Stromal cell of bone marrow (primary cell): ENCODE measurements around the gene HIVEP2.

Experiments
- DNase-seq: peaks from one replicate; pipeline ENCODE4 v3.0.0-alpha.2; 2012; ENCODE audit warnings: low read depth

The HIVEP2 gene

DNA sequence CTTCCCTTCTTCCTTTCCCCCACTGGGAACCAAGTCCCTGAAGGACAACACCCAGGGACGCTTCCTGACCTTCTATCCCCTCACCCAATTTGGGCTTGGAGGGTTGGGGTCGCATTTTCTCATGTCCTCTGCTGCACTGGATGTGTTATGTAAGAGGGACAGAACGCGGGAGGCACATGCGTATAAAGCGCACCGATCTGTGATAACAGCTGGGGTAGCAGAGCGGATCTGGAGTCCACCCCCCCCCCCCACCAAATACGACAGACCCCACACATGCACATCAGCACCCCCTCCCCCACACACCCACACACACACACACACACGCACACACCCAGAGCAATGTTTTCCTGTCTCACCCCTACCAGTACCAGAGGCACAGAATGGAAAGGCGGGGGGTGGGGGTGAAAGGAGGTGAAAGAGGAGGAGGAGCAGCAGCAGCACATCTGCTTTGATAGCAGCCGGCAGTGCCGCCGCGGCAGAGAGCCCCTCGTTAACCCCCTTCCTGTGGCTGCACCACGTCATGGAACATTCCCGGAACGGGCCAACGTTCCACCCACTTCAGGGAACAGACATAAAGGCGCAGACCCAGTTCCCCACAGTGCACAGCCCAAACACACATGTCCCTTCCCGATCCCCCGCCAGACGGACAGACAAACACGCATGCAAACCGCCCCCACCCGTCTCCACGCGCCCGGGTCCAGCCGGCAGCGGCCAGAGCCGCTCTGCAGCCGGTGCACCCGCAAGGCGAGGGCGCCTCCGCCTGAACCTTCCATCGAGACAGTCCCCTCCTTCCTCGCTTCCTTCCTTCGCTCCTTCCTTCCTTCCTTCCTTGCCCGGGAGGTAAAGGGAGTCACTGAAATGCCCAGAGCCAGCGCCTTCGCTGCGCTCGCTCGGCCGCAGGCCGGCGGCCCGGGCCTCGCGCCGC, 590 bp downstream of the HIVEP2 start:
- DNase-seq: peak; percentile 84

DNA sequence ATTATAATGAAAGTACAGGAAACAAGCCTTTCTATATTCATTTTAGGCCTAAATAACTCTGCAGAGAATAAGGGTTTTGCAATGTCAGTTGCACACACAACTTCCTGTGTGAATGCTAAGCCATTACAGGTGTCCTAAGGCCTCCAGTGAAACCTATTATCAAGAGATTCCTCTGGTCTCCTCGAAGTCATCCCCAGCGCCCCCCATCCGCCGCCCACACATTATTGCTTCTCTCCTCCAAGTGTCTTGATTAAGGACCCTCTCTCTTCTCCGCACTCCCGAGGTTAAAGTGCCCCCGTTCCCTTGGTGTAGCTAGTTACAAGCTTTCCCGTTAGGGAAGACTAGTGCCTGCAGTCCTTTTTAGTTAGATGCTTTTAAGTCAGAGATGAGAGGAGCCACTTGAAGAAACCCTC, 1.3 kb downstream of the HIVEP2 start:
- DNase-seq: no peak

DNA sequence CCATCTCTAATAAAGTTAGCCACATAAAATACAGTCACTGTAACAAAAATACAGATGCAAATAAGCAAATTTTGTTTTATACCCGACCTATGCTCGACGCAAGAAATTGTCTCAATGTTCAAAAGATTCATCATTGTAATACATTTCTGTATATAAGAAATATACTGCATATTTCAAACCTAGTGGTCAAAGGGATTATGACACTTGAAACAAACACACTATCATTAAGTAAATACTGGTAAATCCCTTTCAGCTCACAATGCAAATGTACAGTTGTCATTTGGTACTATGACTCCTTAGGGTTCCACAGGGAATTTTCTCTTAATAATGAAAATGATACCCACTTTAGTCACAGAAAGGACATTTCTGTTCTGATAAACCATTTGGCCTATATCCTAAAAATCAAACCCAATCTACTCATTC, 2.2 kb downstream of the HIVEP2 start:
- peak; percentile 43 for DNase-seq

DNA sequence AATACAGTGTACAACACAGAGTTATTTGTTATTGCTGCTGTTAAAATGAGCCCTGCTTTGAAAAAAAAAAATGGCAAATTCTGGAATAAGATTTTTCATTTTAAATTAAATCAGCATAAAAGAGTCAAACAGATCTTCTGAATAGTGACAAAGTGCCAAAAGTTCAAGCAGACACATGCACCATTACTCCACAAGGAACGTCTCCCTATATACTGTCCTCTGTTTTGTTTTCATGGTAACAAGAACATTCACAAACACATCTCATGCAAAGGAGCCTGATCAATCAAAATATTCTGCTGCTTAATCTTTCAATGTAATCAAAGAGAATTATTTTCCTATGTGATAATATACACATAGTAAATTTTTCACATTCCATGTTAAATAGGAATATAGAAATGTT, 2.7 kb downstream of the HIVEP2 start:
- no peak for DNase-seq

DNA sequence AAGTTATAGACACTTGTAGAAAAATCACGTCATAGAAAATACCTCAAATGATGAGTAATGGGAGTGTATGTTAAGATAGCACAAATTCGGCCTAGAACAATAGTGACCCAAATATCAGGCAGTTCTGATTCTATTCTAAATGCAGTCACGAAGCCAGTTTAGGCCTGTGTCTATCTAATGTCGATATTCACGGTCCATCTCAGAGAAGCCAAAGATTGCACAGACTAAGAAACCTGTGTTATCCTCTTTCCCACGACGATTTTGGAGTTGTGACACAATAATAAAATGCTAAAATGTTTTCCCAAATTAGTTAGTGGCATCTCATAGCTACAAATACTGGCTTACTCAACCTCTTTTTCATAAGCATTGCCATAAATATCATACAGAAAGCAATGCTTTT, 4.0 kb downstream of the HIVEP2 start:
- no peak for DNase-seq

DNA sequence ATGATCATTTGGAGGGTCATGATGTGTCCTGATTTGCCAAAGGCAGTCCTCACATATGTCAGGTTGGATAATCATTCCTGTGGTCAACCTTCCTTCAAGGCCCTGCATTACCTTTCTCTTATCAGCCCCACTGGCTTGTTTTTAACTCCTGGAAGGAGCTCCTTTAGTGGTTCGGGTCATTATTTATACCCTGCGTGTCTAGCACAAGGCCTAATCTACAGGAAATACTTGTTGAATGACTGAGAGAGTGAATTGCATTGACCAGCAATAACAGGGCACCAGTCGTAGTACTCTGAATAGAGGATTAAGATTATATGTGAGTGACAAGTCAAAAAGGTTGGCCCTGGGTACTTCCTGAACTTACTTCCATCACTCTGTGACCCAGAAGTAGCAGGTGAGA, 4.5 kb downstream of the HIVEP2 start:
- no peak for DNase-seq

DNA sequence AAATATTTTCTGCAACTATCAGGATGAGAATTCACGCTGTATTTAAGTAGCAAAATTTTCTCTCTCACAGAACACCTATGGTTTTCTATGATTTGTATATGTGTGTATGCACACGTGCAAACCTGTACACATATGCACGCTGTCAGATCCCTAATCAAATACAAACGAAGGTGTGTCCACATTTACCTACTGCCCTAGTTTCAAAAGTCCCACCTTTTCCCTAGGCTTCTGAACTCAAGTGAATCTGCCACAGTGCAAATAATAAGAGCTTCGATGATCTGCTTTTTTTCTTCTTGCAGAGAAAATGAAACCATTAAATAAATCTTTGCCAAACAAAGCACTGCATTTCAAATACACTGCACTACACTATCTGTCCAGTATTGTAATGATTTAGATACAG, 6.5 kb downstream of the HIVEP2 start:
- no peak for DNase-seq

- DNase-seq: no peak
These were observed 7.0 kb downstream of the HIVEP2 start for GRCh38 chr6:142937986-142938385.

- DNase-seq: no peak
These were observed 9.1 kb downstream of the HIVEP2 start for GRCh38 chr6:142935553-142936517.

DNA sequence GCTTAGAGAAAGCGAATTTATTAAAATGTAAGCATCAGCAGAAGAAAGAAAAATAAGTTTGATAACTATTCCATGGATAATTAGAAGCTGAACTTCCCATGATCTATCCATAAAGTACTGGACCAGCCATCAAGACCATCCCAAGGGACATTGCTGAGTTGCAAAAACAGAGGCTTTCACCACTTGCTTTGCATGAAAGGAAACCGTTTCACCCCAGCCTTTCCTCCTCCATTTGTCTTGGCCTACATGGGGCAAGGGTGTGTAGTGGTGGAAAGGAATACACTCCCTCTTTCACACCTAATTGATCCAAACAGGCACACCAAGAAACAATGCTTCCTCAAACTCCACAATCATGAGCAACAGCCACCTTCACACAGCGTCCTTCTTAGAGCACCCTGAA, 10.4 kb downstream of the HIVEP2 start:
- no peak for DNase-seq

- DNase-seq: no peak
These were observed 10.9 kb downstream of the HIVEP2 start for GRCh38 chr6:142934106-142934505.

GRCh38 chr6:142933701-142934100, 11.3 kb downstream of the HIVEP2 start:
- DNase-seq: no peak

DNA sequence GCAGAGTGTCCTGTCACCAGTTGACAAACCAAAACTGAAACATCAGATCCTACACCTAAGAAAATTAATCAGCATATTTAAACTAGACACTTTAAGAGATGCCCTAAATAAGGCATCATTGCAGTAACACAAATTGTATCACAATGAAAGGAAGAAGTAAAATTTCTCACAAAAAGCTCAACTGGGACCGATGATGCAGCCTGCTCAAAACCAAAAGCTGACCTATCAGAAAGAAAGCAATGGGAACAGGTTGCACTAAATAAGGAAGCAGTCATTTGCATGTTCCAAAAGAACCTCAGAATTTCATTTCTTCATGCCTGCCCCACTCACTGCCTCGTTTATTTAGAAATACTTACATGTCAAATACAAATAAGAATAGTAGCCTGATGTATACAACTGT, 12.1 kb downstream of the HIVEP2 start:
- DNase-seq: no peak

DNA sequence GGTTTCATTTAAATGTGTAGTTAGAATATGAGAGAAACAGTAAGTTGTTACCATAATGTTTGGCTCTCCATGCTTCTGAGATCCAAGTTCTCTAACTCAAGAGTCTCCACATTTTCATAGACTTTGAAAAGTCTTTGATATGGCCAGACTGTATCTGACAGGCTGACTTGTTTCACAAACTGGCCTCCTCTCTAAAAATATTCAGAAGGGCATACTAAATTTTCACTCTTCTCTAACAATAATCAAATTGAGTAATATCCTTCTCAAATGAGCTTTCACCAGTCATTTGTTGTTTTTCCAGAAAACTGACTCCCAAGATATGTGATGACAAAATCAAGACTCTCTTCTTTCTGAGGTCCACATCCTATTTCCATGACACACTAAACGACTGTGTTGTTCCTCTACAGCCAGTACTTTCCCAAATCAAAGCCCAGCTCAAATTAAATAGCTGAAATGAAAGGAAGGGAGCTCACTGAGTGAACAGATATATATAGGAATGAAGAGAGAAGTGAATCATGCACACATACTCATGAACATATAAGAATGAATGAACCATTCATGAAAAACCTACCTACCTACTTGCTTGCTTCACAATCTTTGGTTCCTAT, 15.1 kb downstream of the HIVEP2 start:
- DNase-seq: peak; percentile 73

DNA sequence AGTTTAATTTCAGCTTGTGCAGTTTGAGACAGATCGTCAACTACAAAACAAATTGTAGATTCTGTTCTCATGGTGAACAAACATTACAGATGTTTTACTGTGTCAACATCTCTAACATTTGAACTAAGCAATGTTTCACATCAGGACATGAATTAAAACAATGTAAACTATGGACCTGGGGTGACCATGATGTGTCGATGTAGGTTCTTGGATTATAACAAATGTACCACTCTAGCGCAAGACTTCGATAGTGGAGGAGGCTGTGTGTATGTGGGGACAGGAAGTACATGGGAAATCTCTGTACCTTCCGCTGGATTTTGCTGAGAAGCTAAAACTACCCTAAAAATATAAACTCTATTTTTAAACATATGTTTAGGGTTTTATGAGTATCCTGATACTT, 17.1 kb downstream of the HIVEP2 start:
- no peak for DNase-seq

GRCh38 chr6:142927271-142927580, 17.8 kb downstream of the HIVEP2 start:
- DNase-seq: no peak

DNA sequence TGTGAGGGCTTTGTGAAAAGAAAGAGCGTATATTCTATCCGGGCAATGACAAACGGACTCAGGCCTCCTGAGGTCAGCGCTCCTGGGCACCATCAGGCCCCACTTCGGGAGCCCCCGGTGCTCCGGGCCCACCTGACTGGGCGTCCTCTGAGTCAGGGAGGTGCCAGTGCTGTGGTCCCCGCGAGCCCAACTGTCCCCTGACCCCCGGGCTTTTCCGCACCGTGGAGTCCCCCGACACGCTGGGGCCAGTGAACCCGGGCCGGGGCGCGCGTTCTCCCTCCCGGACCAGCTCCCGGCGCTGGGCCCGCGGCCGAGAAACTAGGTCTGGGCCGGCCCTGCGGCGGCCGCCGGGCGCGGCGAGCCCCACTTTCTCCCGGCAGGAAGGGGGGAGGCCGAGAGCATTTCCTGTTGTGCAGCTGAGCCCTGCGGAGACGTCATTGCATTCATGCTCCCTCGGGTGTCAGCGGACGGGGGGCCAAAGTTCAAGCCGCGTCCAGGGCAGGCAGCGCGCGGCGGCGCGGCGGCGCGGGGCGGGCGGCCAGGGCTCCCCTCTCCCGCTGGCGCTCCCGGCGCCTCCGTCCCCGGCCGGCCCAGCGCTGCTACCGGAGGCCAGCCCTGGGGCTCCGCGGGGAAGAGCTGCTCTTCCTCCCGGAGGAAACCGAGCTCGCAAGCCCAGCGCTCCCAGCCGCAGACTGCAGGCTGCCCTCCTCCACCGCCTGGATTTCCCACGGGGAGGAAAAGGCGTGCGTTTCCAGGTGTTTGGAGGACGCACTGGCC, 18.3 kb downstream of the HIVEP2 start:
- DNase-seq: peak; percentile 79

DNA sequence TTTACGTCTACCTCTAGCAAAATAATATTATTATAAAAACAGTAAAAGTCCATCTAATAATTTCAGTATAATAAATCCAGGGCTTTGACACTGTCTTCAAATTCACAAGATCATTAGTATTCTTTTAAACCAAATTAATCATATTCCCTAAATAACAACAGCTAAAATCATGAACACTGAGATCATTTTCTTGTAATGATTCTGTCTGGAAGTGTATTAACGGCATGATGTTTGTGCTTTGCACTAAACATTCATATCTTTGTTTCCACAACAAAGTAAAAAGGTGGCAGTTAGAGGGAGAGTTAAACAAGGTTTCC, 18.8 kb downstream of the HIVEP2 start:
- no peak for DNase-seq

- DNase-seq: peak; percentile 24
These were observed 19.3 kb downstream of the HIVEP2 start for GRCh38 chr6:142925575-142926110.

- DNase-seq: no peak
These were observed 26.5 kb downstream of the HIVEP2 start for GRCh38 chr6:142918339-142919042.

- no peak for DNase-seq
These were observed 28.1 kb downstream of the HIVEP2 start for GRCh38 chr6:142916881-142917280.
